Right atrium auricular region (tissue), 2 donors: ENCODE measurements around the gene RHOF. TPM values are rescaled to one million over a fixed set of nuclear protein-coding genes. Genes with fewer than 3 reads are reported as not detected.

Experiments used
- DNase-seq: peaks from one replicate; pipeline ENCODE4 v3.0.0-alpha.2; 2019; ENCODE audit warnings: low spot score
- H3K27ac ChIP-seq, 2 donors: fragments of 200-600 bp; sonication (generic); 1 replicate in 1 of 2; 2 replicates in 1 of 2; pipeline ENCODE4 v1.5.1; 2016 to 2019
- H3K27me3 ChIP-seq, 2 donors: fragments of 200-600 bp; sonication (generic); one replicate each; pipeline versions ENCODE4 v1.5.1 to v1.6.0; 2017 to 2019
- H3K36me3 ChIP-seq: fragments of 200-600 bp; sonication (generic); one replicate; pipeline ENCODE4 v1.5.1; 2016
- H3K4me1 ChIP-seq, 2 donors: fragments of 200-600 bp; sonication (generic); one replicate each; pipeline versions ENCODE4 v1.5.1 to v1.6.0; 2017 to 2019
- H3K4me3 ChIP-seq, 2 donors: fragments of 200-600 bp; sonication (generic); 1 replicate in 1 of 2; 2 replicates in 1 of 2; pipeline ENCODE4 v1.5.1; 2017 to 2019; ENCODE audit warnings: mild to moderate bottlenecking in 1 of 2, moderate library complexity in 1 of 2
- H3K9me3 ChIP-seq, 2 donors: fragments of 200-600 bp; sonication (generic); one replicate each; pipeline ENCODE4 v1.5.1; 2019
- CTCF ChIP-seq, 2 donors: fragments of 200-600 bp; sonication (generic); IDR thresholded peaks; one replicate each; pipeline ENCODE4 v1.5.1; 2019; ENCODE audit warnings: antibody characterized with exemption in 2 of 2
- total RNA-seq, 2 donors: library from RNA; depleted of rRNA; stranded (reverse); fragments of >200 nt; gene quantifications; one replicate each; pipeline ENCODE4 v1.1.0, GENCODE V29; 2016

RHOF gene
- total RNA-seq, 2 donors from 2014 or later: 7.3 to 21.9 TPM

DNA sequence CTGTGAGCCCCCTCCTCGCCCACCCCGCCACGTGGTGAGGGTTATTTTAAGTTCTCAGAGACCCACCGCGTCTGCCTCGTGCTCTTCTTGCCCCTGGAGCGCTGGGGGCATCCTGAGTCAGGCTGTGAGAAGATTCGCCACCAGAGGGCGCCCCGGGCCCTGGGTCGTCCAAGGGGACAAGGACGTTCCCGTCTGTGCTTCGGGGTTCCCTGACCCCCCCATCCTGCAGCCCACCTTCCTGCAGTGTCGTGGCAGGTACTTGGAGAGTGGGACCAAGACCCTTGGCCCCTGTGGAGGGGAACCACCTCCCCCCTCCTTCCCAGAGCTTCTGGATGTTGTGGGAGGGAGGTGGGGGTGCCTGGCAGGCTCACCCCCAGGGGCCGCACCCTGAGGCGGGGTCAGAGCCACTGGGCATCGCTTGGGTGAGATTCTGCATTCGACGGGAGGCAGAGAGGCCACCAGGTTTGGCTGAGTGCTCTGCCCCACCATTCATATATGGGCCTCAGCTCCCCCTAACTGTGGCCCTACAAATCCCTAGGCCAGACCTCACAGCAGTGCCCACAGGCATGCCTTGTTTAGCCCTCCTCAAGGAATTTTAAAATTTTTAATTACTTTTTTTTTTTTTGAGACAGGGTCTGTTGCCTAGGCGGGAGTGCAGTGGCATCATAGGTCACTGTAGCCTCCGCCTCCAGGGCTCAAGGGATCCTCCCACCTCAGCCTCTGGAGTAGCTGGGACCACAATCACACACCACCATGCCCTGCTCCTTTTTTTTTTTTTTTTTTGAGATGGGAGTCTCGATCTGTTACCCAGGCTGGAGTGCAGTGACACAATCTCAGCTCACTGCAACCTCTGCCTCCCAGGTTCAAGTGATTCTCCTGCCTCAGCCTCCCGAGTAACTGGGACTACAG is 17.0 kb downstream of the RHOF start:
- Histone ChIP-seq H3K4me3 (no peak overlapping the region), H3K4me1 (peaks cover 0 to 21% of the 10 kb centered on the region in 2 donors), H3K27me3 (no peaks in the 10 kb centered on the region), H3K36me3 (peaks cover 6% of the 10 kb centered on the region), H3K27ac (no peak overlapping the region), H3K9me3 (no peaks in the 10 kb centered on the region)
- DNase-seq: peak; percentile 78
- peak; percentile 77 to 91 for TF ChIP-seq CTCF (IDR thresholded peaks at IDR 0.05)

- Histone ChIP-seq H3K27ac (no peak overlapping the region), H3K4me3 (no peak overlapping the region), H3K36me3 (peaks cover 5% of the 10 kb centered on the region), H3K27me3 (no peaks in the 10 kb centered on the region), H3K4me1 (peaks cover 0 to 27% of the 10 kb centered on the region in 2 donors), H3K9me3 (no peaks in the 10 kb centered on the region)
- no peak for DNase-seq
- no peak for TF ChIP-seq CTCF (IDR thresholded peaks at IDR 0.05)
Observed at GRCh38 chr12:121775501-121775900, 18.0 kb downstream of the RHOF start.

- no peaks in the 10 kb centered on the region for H3K9me3 ChIP-seq
- no peak overlapping the region for H3K27ac ChIP-seq
- no peak overlapping the region for H3K4me3 ChIP-seq
- H3K4me1 ChIP-seq: peaks cover 0 to 32% of the 10 kb centered on the region in 2 donors
- no peak for TF ChIP-seq CTCF (IDR thresholded peaks at IDR 0.05)
- no peak for DNase-seq
- peaks cover under 1% of the 10 kb centered on the region for H3K36me3 ChIP-seq
- H3K27me3 ChIP-seq: no peaks in the 10 kb centered on the region
Observed at GRCh38 chr12:121774968-121775474, 18.5 kb downstream of the RHOF start.

DNA sequence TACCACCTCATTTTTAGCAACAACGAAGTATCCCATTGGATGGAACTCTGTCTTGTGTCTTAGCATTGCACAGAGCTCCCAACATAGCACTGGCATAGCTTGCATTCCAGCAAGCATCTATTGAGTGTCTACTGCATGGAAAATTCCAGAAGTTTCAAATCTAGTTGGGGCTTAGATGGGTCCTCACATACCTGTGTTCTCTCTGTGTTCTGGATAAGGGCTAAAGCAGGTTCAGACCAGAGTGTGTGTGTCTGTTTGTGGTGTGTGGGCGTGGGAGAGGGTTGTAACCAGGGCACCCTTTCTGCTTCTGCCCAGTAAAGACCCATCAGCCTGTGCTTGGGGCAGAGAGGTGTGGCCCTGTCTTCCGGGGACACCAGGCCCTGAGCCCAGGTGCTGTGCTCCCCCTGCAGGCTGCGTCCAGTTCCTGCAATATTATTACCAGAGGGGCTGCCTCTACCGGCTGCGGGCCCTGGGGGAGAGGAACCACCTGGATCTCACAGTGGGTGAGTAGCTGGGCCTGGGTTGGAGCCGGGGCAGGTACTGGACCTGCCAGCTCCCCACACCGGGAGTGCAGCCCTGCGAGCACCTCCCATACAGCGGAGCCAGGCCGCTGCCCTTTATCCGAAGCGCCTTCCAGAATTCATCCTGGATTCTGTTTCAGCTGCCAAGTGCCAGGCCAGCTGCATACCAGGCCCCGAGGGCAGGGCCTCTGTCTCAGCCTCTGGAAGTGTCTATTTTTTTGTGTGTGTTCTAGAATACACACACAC is 20.3 kb downstream of the RHOF start:
- Histone ChIP-seq H3K4me3 (peak overlapping the region; percentile 8 to 17), H3K4me1 (peaks cover 0 to 44% of the 10 kb centered on the region in 2 donors)
- TF ChIP-seq CTCF (IDR thresholded peaks at IDR 0.05): peak; percentile 68 to 87

GRCh38 chr12:121770813-121771625 is 22.5 kb downstream of the RHOF start:
- Histone ChIP-seq H3K4me3 (no peak overlapping the region), H3K36me3 (no peaks in the 10 kb centered on the region), H3K4me1 (peaks cover 0 to 57% of the 10 kb centered on the region in 2 donors), H3K27ac (no peak overlapping the region), H3K27me3 (no peaks in the 10 kb centered on the region), H3K9me3 (no peaks in the 10 kb centered on the region)
- TF ChIP-seq CTCF (IDR thresholded peaks at IDR 0.05): no peak
- no peak for DNase-seq

More for the DNA sequence above, 20.3 kb downstream of the RHOF start:
- H3K27ac ChIP-seq: peak overlapping the region in 1 of 2 donors; percentile 41
- H3K36me3 ChIP-seq: no peaks in the 10 kb centered on the region
- H3K27me3 ChIP-seq: no peaks in the 10 kb centered on the region
- no peak for DNase-seq
- no peaks in the 10 kb centered on the region for H3K9me3 ChIP-seq
